K562 (cell line): ENCODE data around the gene COL4A6. TPM values are rescaled to one million over a fixed set of nuclear protein-coding genes. Genes with fewer than 3 reads are reported as not detected.

ENCODE experiments used
- ATAC-seq: fragments of 200-7000 bp; cut with Tn5 transposase; 3 replicates; pipeline ENCODE4 v1.9.1; 2020; ENCODE audit warnings: moderate library complexity
- BruUV-seq: library from RNA; stranded (reverse); fragments of 400-500 nt; replicated peaks from 2 replicates; lab custom pipeline; 2021; lab: Mats Ljungman, UMichigan
- CTCF ChIA-PET: fragments of 300-600 bp; formaldehyde crosslinking; extraction: SDS; loops from one replicate; lab custom pipeline; 2021; ENCODE audit warnings: low intra/inter-chr PET ratio; lab: Yijun Ruan, JAX
- POLR2A ChIA-PET: fragments of 300-600, 350-650 bp; sonication (Branson Sonifier 250); formaldehyde crosslinking; extraction: SDS; loops from one replicate; lab custom pipeline; 2021; ENCODE audit warnings: antibody characterized with exemption, inconsistent platforms; lab: Yijun Ruan, JAX
- DNase-seq, 4 experiments: peaks; one replicate each; pipeline versions ENCODE4 v3.0.0 to v3.0.0-alpha.2; 2011 to 2018; ENCODE audit warnings: low spot score in 3 of 4, mixed read lengths in 3 of 4; ENCODE audit errors: extremely low read depth in 1 of 4
- FAIRE-seq: peaks from 2 replicates; lab custom pipeline; 2011; peaks lifted over from hg19 to GRCh38; lab: Jason Lieb, UNC
- H2AFZ ChIP-seq: 2 replicates; pipeline ENCODE4 v1.6.0; 2011; ENCODE audit warnings: low read depth, low read length, control low read depth, inconsistent platforms
- H3K27ac ChIP-seq: fragments of 200-600 bp; 3 replicates; pipeline ENCODE4 v1.8.0; 2011; ENCODE audit warnings: low read depth, mild to moderate bottlenecking, control low read depth, inconsistent platforms, low read length, moderate library complexity, mixed read lengths; ENCODE audit errors: extremely low read depth
- H3K27me3 ChIP-seq, 2 experiments: fragments of 300-600 bp in 1 of 2; 2 replicates in 1 of 2; 3 replicates in 1 of 2; pipeline versions ENCODE4 v1.6.0 to v1.8.0; 2011; ENCODE audit warnings: inconsistent platforms in 2 of 2, low read length in 2 of 2, mild to moderate bottlenecking in 1 of 2, mixed read lengths in 1 of 2, moderate library complexity in 1 of 2; ENCODE audit not compliant: control insufficient read depth in 2 of 2, insufficient read depth in 2 of 2
- H3K36me3 ChIP-seq: fragments of 300-600 bp; 3 replicates; pipeline ENCODE4 v1.8.0; 2011; ENCODE audit warnings: mild to moderate bottlenecking, low read length, inconsistent platforms; ENCODE audit not compliant: control insufficient read depth, insufficient read depth
- H3K4me1 ChIP-seq, 2 experiments: fragments of 200-600 bp in 1 of 2; replicated peaks in 1 of 2; 2 replicates in 1 of 2; 3 replicates in 1 of 2; pipeline versions ENCODE4 v1.5.1 to v1.8.0; 2011; ENCODE audit warnings: inconsistent platforms in 2 of 2, low read length in 2 of 2, mild to moderate bottlenecking in 1 of 2, mixed read lengths in 1 of 2, moderate library complexity in 1 of 2; ENCODE audit not compliant: control insufficient read depth in 2 of 2, insufficient read depth in 2 of 2
- H3K4me2 ChIP-seq: 2 replicates; pipeline ENCODE4 v1.6.1; 2011; ENCODE audit warnings: low read length, control low read depth, inconsistent platforms, mixed read lengths; ENCODE audit not compliant: insufficient read depth
- H3K4me3 ChIP-seq: fragments of 200-600 bp; sonication (generic), shearing (Covaris generic); 2 replicates; pipeline ENCODE4 v1.5.1; 2016; ENCODE audit warnings: control low read depth, inconsistent platforms
- H3K79me2 ChIP-seq: fragments of 200-600 bp; 3 replicates; pipeline ENCODE4 v1.8.0; 2011; ENCODE audit warnings: low read length, inconsistent platforms; ENCODE audit not compliant: control insufficient read depth, insufficient read depth
- H3K9ac ChIP-seq, 2 experiments: 2 replicates each; pipeline versions ENCODE4 v1.6.0 to v1.6.1; 2011; ENCODE audit warnings: low read depth in 2 of 2, low read length in 2 of 2, control low read depth in 1 of 2, inconsistent platforms in 1 of 2, mild to moderate bottlenecking in 1 of 2, mixed read lengths in 1 of 2; ENCODE audit not compliant: insufficient read depth in 1 of 2
- H3K9me1 ChIP-seq: one replicate; pipeline ENCODE4 v1.6.0; 2011; ENCODE audit warnings: inconsistent platforms, mild to moderate bottlenecking, low read length, moderate library complexity; ENCODE audit not compliant: control insufficient read depth, insufficient read depth
- H3K9me3 ChIP-seq: replicated peaks from 2 replicates; pipeline ENCODE4 v1.5.1; 2011; ENCODE audit warnings: low read depth, low read length, inconsistent platforms; ENCODE audit not compliant: control insufficient read depth, insufficient read depth
- H4K20me1 ChIP-seq: replicated peaks from 2 replicates; pipeline ENCODE4 v1.6.1; 2011; ENCODE audit warnings: low read length, inconsistent platforms, mixed read lengths; ENCODE audit not compliant: control insufficient read depth, insufficient read depth
- BRD4 ChIP-seq: fragments of 200-600 bp; sonication (generic); IDR thresholded peaks from 2 replicates; pipeline ENCODE4 v1.6.1; 2017; ENCODE audit warnings: inconsistent platforms
- CHD1 ChIP-seq: fragments of 200-600 bp; sonication (generic); IDR thresholded peaks from one replicate; pipeline ENCODE4 v1.6.1; 2012; ENCODE audit warnings: mild to moderate bottlenecking, moderate library complexity, low read length, inconsistent platforms
- DDX20 ChIP-seq: fragments of 450-650 bp; IDR thresholded peaks from 2 replicates; pipeline ENCODE4 v1.6.1; 2016; ENCODE audit warnings: missing genetic modification characterization, low read depth, mild to moderate bottlenecking, missing compliant biosample characterization, moderate library complexity
- ETV5 ChIP-seq: sonication (generic); formaldehyde crosslinking; IDR thresholded peaks from 2 replicates; pipeline ENCODE4 v1.4.0; 2020; ENCODE audit warnings: low read depth, mild to moderate bottlenecking, missing genetic modification reagents
- GATAD2A ChIP-seq: fragments of 450-650 bp; IDR thresholded peaks from 2 replicates; pipeline ENCODE4 v1.6.1; 2017
- MXI1 ChIP-seq: IDR thresholded peaks from 2 replicates; pipeline ENCODE4 v1.6.1; 2011; ENCODE audit warnings: low read depth, mild to moderate bottlenecking, improper control_type of control experiment, low read length
- SMARCB1 ChIP-seq: IDR thresholded peaks from 2 replicates; pipeline ENCODE4 v1.6.1; 2011; ENCODE audit warnings: improper control_type of control experiment, low read depth; ENCODE audit not compliant: insufficient read length
- STAG1 ChIP-seq: sonication (generic); formaldehyde crosslinking; IDR thresholded peaks from 2 replicates; pipeline ENCODE4 v1.5.0; 2020; ENCODE audit warnings: missing genetic modification reagents, borderline replicate concordance
- TCF3 ChIP-seq: sonication (generic); formaldehyde crosslinking; IDR thresholded peaks from 2 replicates; pipeline ENCODE4 v1.4.0; 2020; ENCODE audit warnings: mild to moderate bottlenecking, missing genetic modification reagents
- ZKSCAN1 ChIP-seq: fragments of 150-350 bp; IDR thresholded peaks from 2 replicates; pipeline ENCODE4 v1.6.1; 2016; ENCODE audit warnings: low read depth, low read length
- ZNF253 ChIP-seq: fragments of 250-450 bp; sonication (Bioruptor Pico); conservative IDR thresholded peaks from 2 replicates; pipeline ENCODE4 v1.6.1; 2021; ENCODE audit warnings: mild to moderate bottlenecking
- ZNF507 ChIP-seq: conservative IDR thresholded peaks from 2 replicates; pipeline ENCODE4 v1.6.1; 2017; ENCODE audit warnings: missing genetic modification characterization, missing compliant biosample characterization
- ZNF589 ChIP-seq: fragments of 200-800 bp; sonication (Bioruptor generic); IDR thresholded peaks from 2 replicates; pipeline ENCODE4 v1.6.1; 2016; ENCODE audit warnings: low read depth, missing genetic modification characterization, missing compliant biosample characterization
- ZNF75A ChIP-seq: fragments of 450-650 bp; formaldehyde crosslinking; IDR thresholded peaks from 2 replicates; pipeline ENCODE4 v1.4.0; 2020; ENCODE audit warnings: mild to moderate bottlenecking
- WGBS: fragments of 100-300 bp; shearing (Covaris generic); methylation state at CpG from one replicate; pipeline ENCODE4 v1.1.6; 2016; ENCODE audit warnings: low coverage, mixed read lengths; ENCODE audit not compliant: insufficient coverage; ENCODE audit errors: missing lambda C conversion rate; 5-methylcytosine and 5-hydroxymethylcytosine counted together
- in situ Hi-C: fragments of 300-500 bp; cut with MboI; formaldehyde crosslinking; loops from 4 replicates; pipeline ENCODE4 v1.15.0; 2018; ENCODE audit warnings: inconsistent platforms, mixed read lengths
- intact Hi-C: fragments of 100-400 bp; cut with micrococcal nuclease; formaldehyde crosslinking; loops from 2 replicates; pipeline ENCODE4 v1.14.2; 2022
- polyA plus RNA-seq, 8 experiments: library from polyadenylated mRNA; depleted of rRNA in 4 of 8; stranded (reverse) in 5 of 8; unstranded in 3 of 8; fragments of >200 nt; fragmentation: Nextera tagmentation in 2 of 8; fragmentation: Illumina TruSeq in 1 of 8; extraction: Ambion mirVana in 2 of 8; extraction: Trizol in 1 of 8; gene quantifications; 2 replicates each; pipeline versions ENCODE4 v1.2.1 to v1.2.3, GENCODE V29; 2011 to 2014; ENCODE audit warnings: inconsistent platforms in 1 of 8, missing spikeins in 1 of 8
- total RNA-seq, 7 experiments: library from RNA; depleted of rRNA in 6 of 7; stranded (reverse); fragments of >200 nt in 6 of 7; fragmentation: Illumina TruSeq in 2 of 7; extraction: Trizol in 2 of 7; gene quantifications; 2 replicates each; pipeline versions ENCODE4 v1.2.1 to v1.2.3, GENCODE V29; 2011 to 2021; ENCODE audit warnings: low replicate concordance in 1 of 7
- TF ChIP-seq, protein P1 (sequence below): fragments of 250-450 bp; sonication (Bioruptor Pico); IDR thresholded peaks from 2 replicates; pipeline ENCODE4 v1.4.0; 2020
- TF ChIP-seq, protein P2 (sequence below): fragments of 450-650 bp; IDR thresholded peaks from 2 replicates; pipeline ENCODE4 v1.6.1; 2017; ENCODE audit warnings: mild to moderate bottlenecking, moderate library complexity

Gene COL4A6
- total and polyA plus RNA-seq, 9 of the 15 experiments (the other 6 are each of a cell fraction or from before 2014, with no cell fraction given), result 0.02 to 0.05 TPM; not detected in 7

DNA sequence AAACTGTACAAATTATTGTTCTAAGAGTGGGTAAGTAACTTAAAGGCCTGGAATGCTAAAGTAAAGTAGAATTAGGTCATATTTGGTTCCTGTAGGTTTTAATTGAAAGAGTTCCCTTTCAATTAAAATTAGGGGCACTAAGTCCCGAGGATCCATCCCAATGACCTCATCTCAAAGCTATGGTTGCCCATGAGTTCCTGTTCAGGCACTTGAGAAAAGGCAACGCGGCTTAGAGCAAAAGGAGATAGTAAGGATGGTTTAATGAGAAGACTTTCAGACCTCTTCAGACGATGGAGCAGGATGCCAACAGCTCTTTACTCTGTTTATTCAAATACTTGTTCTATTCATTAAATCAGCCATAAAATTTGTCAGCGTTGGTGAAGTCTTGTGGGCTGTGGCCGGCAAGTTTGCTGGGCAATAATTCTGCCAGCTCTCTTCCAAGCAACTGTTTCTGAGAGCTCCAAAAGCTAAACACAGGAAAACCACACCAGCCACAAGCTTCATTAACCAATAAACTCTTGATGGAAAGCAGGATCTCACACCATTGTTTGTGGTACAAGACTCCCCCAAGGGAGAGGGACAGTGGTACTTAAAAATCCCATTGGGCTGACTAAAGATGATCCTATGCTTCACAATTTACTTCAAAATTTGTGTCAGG is 167.4 kb downstream of the COL4A6 start (continued):
- TF ChIP-seq DDX20 (tag) (no peak), TCF3 (no peak), ZNF589 (CRISPR knock-in tag) (no peak)

DNA sequence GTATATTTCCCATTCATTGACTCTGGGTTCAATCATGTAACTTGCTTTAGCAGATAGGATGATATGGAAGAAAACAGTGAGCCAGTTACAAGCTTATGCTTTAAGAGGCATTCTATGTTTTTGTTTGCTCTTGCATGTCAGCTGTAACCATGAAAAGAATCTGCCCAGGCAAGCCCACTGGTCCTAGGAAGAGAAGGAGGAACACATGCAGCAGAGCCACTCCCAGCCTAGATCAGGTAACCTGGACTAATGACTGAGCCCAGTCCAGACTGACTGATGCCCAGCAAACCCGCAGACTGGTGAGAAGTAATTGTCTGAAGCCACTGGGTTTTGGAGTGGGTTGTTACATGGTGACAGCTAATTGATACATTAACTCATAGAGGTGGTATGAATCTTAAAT is 167.9 kb downstream of the COL4A6 start:
- POLR2A ChIA-PET, result no interaction called here
- DNase-seq (no peak), FAIRE-seq (no peak), ATAC-seq (no peak)
- Histone ChIP-seq H3K79me2 (no peaks in the 10 kb centered on the region), H3K9ac (no peak overlapping the region), H3K27me3 (no peaks in the 10 kb centered on the region), H2AFZ (no peak overlapping the region), H3K9me1 (no peaks in the 10 kb centered on the region), H3K9me3 (no peaks in the 10 kb centered on the region), H3K4me3 (no peak overlapping the region), H3K27ac (no peak overlapping the region), H3K4me1 (no peaks in the 10 kb centered on the region), H4K20me1 (no peaks in the 10 kb centered on the region), H3K4me2 (no peak overlapping the region), H3K36me3 (no peaks in the 10 kb centered on the region)
- intact Hi-C loops (no loop called here), in situ Hi-C loops (no loop called here)
- CTCF ChIA-PET, result no interaction called here
- BruUV-seq, result no TSS peak
- WGBS, result 0% methylated on average over 1 of the region's 1 CpG
- TF ChIP-seq SMARCB1 (no peak), ZKSCAN1 (no peak), MXI1 (no peak), ZNF253 (CRISPR knock-in tag) (no peak), ZNF75A (CRISPR knock-in tag) (no peak), STAG1 (CRISPR knock-in tag) (no peak), GATAD2A (no peak), CHD1 (no peak), ETV5 (no peak), ZNF507 (tag) (no peak), BRD4 (no peak)
- TF ChIP-seq, protein P1, sequence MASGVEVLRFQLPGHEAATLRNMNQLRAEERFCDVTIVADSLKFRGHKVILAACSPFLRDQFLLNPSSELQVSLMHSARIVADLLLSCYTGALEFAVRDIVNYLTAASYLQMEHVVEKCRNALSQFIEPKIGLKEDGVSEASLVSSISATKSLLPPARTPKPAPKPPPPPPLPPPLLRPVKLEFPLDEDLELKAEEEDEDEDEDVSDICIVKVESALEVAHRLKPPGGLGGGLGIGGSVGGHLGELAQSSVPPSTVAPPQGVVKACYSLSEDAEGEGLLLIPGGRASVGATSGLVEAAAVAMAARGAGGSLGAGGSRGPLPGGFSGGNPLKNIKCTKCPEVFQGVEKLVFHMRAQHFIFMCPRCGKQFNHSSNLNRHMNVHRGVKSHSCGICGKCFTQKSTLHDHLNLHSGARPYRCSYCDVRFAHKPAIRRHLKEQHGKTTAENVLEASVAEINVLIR (CRISPR knock-in tag), result no peak
- TF ChIP-seq, protein P2, sequence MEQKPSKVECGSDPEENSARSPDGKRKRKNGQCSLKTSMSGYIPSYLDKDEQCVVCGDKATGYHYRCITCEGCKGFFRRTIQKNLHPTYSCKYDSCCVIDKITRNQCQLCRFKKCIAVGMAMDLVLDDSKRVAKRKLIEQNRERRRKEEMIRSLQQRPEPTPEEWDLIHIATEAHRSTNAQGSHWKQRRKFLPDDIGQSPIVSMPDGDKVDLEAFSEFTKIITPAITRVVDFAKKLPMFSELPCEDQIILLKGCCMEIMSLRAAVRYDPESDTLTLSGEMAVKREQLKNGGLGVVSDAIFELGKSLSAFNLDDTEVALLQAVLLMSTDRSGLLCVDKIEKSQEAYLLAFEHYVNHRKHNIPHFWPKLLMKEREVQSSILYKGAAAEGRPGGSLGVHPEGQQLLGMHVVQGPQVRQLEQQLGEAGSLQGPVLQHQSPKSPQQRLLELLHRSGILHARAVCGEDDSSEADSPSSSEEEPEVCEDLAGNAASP, result no peak
